Dermis microvascular lymphatic vessel endothelial cell (primary cell): ENCODE results near the gene METRN. TPM values are rescaled to one million over a fixed set of nuclear protein-coding genes. Genes with fewer than 3 reads are reported as not detected.

ENCODE experiments used
- total RNA-seq: library from RNA; depleted of rRNA; stranded (reverse); fragments of >200 nt; gene quantifications from 2 replicates; pipeline ENCODE4 v1.2.1, GENCODE V29; 2014

METRN gene
- total RNA-seq, 1 donor from 2014 or later: 41.2 TPM

Other genes with a start within 250 kb of the METRN start
- 18.9 and 31.5 TPM in 2 replicates for gene CAPN15, start 187.4 kb upstream of the METRN start, total RNA-seq
- not detected in 2 replicates for gene PRR35, start 154.7 kb upstream of the METRN start, total RNA-seq
- 1.3 and 3.0 TPM in 2 replicates for gene NHLRC4, start 148.1 kb upstream of the METRN start, total RNA-seq
- gene PIGQ, start 145.2 kb upstream of the METRN start, total RNA-seq: 12.3 and 28.8 TPM in 2 replicates
- 9.2 and 12.9 TPM in 2 replicates for gene RAB40C, start 125.1 kb upstream of the METRN start, total RNA-seq
- under 0.01 and 0.13 TPM in 2 replicates for gene WFIKKN1, start 84.1 kb upstream of the METRN start, total RNA-seq
- gene METTL26, start 78.8 kb upstream of the METRN start, total RNA-seq: 59.4 and 76.7 TPM in 2 replicates
- gene MCRIP2, start 73.3 kb upstream of the METRN start, total RNA-seq: 9.8 and 10.1 TPM in 2 replicates
- gene WDR90, start 65.8 kb upstream of the METRN start, total RNA-seq: 6.8 and 11.4 TPM in 2 replicates
- 23.5 and 33.8 TPM in 2 replicates for gene RHOT2, start 47.0 kb upstream of the METRN start, total RNA-seq
- 0.13 and 0.25 TPM in 2 replicates for gene RHBDL1, start 39.4 kb upstream of the METRN start, total RNA-seq
- gene STUB1, start 34.7 kb upstream of the METRN start, total RNA-seq: 78.6 and 85.8 TPM in 2 replicates
- gene JMJD8, start 30.8 kb upstream of the METRN start, total RNA-seq: 16.6 and 35.4 TPM in 2 replicates
- gene WDR24, start 24.7 kb upstream of the METRN start, total RNA-seq: 1.9 and 3.9 TPM in 2 replicates
- gene FBXL16, start 9.3 kb upstream of the METRN start, total RNA-seq: under 0.01 TPM in 2 replicates
- gene ANTKMT, start 6.0 kb downstream of the METRN start, total RNA-seq: 16.7 and 20.2 TPM in 2 replicates
- gene CCDC78, start 11.3 kb downstream of the METRN start, total RNA-seq: 0.26 and 0.76 TPM in 2 replicates
- gene HAGHL, start 12.0 kb downstream of the METRN start, total RNA-seq: 5.4 and 7.7 TPM in 2 replicates
- gene CIAO3, start 25.9 kb downstream of the METRN start, total RNA-seq: 23.2 and 34.6 TPM in 2 replicates
- gene MSLN, start 45.6 kb downstream of the METRN start, total RNA-seq: 0.25 and 0.39 TPM in 2 replicates
- gene RPUSD1, start 73.3 kb downstream of the METRN start, total RNA-seq: 22.2 and 29.8 TPM in 2 replicates
- gene CHTF18, start 73.5 kb downstream of the METRN start, total RNA-seq: 8.0 and 9.9 TPM in 2 replicates
- not detected in 2 replicates for gene GNG13, start 85.6 kb downstream of the METRN start, total RNA-seq